HG03175 (cell line): ENCODE data around the gene TAS2R16.

Experiments used
- ATAC-seq: cut with Tn5 transposase; IDR thresholded peaks from one replicate; pipeline ENCODE4 v1.9.1; 2021; ENCODE audit warnings: mild to moderate bottlenecking, moderate library complexity; ENCODE audit not compliant: unreplicated experiment

Gene TAS2R16, protein sequence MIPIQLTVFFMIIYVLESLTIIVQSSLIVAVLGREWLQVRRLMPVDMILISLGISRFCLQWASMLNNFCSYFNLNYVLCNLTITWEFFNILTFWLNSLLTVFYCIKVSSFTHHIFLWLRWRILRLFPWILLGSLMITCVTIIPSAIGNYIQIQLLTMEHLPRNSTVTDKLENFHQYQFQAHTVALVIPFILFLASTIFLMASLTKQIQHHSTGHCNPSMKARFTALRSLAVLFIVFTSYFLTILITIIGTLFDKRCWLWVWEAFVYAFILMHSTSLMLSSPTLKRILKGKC

DNA sequence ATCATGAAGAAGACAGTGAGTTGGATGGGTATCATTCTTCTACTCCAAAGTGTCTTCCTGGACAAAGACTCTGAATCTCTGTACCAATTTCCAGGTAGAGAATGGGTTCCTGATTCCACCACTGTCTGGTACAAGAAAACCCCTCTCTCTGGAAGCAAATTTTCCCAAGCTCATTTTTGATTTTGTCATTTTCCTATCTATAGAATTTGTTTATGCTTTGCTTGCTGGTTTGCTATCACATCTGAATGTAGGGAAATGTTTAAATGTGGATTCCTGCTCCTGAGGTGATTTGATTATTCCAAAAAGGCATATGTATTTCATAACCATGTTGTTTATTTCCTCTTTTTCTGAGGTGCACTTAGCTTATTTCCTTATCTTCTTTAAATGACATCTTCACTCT lies at the start of gene TAS2R16:
Gene TAS2R16 (minus strand): TSS at position 101 of the 400 bp plus-strand sequence. CDS start 66 bp downstream, at position 35.
- no peak for ATAC-seq

DNA sequence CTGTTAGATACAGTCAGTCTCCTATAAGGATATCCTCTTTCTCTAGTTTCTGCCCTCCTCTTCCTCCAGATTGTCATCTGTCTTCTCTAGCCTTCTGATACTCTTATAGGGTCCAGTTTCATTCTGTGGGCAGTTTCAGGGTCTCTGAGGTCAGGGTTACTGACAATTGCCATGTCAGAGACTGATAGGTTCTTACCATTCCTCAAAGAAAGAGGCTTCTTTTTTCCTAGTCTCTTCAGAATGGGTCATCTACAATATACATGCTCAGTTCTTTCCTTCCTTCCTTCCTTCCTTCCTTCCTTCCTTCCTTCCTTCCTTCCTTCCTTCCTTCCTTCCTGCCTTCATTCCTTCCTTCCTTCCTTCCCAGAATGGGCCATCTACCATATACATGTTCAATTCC lies 48.1 kb upstream of the TAS2R16 start:
- ATAC-seq, result no peak

DNA sequence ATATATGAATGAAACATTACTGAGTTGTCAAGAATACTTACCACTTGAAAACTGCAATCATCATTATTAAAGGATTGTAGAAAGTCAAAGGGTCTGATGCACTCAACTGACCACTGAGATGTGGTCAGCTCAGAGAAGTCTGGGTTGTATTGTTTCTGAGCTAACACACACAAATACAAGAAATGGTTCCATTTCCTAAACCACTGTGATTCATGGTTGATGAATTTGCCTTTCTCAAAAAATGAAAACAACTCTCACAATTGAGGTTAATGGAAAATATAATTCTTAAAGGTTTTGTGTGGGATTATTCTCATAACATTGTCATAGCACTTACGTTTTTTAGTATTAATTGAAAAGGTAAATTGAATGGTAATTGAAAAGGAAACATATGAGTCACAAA lies 45.6 kb upstream of the TAS2R16 start:
- no peak for ATAC-seq

DNA sequence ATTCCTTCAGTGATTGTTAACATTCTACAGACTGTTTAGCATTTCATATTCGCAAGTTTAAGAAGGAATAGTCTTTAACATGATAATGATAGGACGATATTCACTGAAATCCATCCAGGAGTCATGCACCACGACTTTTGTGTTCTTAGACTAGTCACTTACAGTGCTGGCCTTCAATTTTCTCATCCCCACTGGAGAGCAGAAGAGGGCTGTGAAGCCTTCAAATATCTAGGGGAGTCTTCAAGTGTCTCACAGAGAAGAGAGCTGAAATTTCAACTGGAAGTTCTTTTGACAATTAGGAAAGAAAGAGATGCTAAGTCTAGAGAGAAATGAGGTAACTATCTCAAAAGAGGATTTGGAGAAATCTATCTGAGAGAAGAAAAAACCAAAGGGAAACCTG lies 43.8 kb upstream of the TAS2R16 start:
- ATAC-seq, result no peak

DNA sequence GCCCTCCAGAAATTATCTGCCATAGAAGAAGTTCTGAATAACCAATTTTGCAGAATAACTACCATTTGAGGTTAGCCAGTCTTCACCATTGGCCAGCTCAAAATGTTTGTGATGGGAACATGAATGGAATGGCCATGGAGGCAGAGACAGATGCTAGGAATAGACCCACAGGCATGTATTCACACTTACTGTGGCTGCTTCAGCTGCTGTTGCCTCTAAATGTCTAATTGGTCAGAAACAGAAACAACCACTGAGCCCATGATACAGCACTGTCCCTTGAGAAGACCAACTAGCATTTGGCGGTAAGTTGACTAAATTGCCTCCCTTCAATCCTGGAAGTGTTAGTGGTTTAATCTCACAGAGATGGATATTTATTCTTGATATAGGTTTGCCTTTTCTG lies 38.6 kb upstream of the TAS2R16 start:
- ATAC-seq, result no peak

DNA sequence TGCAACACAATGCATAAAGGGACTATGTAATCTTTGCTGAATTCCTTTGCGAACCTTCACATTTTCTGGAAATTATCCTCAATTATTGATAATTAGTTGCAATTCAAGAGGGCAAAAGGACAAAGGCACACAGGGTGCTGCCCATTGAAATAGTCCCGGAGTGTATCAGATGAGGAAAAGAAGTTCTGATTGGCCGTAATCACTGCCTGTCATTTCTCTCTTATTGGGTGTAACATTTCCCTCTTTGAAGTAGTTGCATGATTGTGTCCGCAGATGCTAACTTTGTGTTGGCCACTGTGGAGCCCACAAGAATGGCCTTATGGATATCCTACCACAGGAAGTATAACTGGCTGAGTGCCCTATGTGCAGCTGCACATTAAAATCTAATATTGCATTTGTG lies 35.1 kb upstream of the TAS2R16 start:
- ATAC-seq, result no peak

DNA sequence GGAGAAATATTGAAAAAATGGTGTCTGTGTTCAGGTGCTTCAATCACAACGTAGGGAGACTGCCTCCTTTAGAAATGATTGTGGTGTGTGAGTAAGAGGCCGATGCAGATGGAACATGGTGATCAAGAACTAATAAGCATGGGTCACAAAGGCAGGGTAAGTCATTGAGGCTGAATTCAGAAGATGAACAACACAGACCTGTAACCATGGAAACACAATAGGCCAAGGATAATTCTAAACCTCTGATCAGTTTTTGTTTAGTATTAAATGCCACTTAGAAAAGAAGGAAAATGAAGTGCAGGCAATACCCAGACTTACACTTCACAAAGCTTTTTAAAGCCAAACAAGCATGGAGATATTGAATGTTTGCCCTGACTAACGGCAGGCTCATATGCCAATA lies 32.8 kb upstream of the TAS2R16 start:
- ATAC-seq, result no peak

DNA sequence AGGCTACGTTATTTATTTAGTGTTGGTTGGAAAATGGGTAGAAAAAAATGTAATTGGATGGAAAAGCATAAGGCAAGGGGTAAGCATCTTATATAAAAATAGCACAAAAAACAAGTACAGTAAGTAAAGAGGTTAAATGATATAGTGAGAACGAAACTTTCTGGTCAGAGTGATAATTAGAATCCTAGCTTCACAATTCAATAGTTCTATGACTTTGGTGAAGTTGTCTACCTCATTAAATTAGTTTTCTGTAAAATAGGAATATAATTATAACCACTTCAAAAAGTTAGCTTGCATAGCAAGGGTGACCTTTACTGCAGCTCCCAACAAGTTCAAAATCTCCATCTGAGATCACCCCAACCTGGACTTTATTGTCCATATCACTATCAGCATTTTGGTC lies 30.8 kb upstream of the TAS2R16 start:
- ATAC-seq, result no peak

DNA sequence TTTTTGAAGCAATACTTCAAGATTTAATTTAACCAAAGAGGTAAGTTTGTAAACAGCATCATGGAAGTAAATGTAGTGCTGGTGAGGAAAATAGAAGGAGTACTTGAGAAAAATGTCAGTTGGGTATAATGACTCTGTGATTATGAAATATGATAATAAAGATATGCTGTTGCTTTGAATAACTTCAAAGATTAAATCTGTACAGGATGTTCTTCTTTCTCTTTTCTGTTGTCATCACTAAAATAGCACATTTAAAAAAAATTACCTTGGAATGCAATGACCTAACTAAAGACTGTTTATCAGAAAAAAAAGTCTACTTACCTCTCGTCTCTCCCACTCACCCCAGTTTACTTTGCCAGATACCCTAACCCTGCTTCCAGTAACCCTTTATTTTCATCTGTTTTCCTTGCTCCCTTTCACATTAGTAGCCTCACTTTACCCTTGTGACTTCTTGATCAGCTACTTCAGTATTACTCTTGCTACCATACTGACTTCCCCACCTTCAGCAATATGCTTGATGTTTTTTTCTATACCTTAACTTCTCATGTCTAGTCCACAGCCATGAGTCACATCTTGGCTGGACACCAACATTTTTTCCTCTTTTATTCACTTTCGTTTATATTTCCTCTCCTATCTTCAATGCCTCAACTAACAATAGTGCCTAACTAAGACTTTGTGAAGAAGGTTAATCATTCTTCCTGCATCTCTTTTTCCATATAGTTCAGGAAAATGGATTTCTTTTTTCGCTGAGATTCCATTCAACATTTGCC lies 29.7 kb upstream of the TAS2R16 start:
- no peak for ATAC-seq

DNA sequence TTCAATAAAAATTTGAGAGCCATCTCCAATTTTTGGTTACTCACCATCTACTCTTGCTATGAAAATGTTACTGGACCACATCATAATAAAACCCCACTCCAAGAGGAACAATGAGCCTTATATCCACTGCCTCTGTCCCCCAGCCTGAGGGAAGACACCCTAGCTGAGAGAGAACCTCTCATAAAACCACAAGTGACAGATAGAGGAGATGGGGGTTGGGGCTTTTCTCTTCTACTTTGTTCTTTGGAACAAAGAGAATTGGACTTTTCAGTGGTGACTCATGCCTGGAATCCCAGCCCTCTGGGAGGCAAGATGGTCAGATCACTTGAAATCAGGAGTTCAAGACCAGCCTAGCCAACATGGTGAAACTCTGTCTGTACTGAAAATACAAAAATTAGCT lies 27.6 kb upstream of the TAS2R16 start:
- ATAC-seq, result no peak

DNA sequence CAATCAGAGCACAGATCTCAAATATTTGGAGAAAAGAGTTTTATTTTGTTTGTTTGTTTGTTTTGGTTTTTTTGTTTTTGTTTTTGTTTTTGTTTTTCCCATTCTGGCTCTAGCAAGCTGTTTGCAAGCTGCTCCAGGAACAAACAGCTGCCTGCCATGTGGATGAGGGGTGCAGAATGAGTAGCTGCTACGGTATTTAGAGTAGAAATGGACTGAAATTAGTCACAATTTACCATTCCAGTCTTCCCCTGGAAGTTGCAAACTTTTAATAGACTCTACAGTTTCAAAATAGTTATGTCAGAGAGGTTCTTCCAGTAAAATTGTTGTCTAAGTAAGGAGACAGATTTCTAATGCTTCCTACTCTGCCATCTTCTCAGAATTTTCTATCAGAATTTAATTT lies 27.1 kb upstream of the TAS2R16 start:
- ATAC-seq, result no peak

DNA sequence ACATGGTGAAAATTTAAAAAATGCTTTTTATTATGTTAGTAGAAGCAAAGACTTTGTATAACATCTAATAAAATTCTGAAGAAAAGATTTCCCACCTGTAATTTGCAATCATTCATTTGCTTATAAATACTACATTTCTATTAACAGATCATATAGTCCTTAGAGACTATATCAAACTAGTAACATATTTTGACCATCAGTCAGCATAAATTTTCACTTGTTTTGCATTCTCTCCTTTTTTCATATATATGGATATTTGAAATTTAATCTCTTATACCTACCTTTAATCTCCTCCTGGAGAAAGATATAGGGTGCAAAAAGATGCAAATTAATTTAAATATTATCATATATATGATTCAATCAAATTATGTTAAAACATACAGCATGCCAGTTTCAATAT lies 16.9 kb upstream of the TAS2R16 start:
- ATAC-seq, result no peak

DNA sequence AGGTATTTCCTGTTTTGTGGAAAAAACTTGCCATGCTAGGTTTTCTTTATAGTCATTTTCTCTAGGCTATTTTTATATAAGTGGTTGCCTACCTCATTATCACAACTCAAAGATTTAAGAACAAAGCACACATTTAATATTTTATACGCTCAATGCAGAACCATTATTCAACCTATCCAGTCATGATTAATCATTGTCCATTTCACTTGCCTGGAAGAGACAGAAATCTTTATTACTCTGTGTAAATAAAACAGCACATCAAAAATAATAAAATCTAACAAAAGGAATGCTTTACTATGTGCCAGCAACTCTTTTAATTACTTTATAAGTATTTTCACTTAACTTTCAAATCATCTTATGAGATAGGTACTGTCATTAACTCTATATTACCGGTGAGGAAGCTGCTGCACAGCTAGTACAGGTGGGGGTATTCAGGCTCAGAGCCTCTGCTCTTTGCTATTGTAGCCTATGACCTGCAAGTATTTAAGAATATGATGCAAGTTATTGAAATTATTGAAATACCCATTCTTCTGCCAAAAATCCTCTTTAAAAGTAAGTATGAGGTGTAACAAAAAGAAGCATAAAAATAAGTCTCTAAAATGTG lies 16.4 kb upstream of the TAS2R16 start:
- no peak for ATAC-seq

DNA sequence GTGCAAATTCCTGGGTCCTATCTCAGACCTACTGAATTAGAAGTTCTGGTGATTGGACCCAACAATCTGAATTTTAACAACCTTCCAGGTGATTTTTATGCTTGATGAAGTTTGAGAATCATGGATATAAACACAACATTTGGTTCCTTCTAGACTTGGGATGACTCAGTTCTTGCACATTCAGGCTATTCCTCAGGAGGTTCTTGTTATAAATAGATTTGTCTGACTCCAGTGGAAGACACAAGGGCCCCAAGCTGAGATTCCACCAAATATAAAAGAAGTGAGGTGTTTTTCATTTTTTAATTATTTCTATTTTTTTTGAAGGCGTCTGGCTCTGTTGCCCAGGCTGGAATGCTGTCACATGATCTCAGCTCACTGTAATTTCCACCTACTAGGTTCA lies 9.4 kb upstream of the TAS2R16 start:
- ATAC-seq, result no peak

DNA sequence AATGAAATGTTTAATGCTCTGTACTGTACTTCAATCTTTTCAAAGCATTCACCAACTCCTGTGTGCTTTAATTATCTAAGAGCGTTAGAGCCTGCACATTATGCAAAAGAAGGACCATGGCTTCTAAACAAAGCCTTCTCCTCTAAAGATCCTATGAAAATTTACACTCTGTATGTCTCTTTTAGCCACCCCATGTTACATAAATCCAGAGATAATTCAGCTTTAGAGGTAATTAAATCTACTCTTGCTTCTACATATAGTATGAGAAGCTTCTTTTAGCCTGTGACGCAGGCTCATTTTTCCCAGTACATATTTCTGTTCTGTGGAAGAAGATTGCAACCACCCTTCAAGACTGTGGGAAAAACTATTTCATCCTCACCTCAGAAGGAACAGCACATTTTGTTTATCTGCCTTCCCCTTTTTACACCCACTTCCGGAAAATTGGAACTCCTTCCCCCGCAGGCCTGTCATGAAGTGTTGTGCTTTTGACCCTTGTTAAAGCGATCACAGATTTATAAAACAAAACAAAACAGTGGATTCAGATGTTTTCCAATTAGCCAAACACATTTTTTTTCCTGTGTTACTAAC lies 8.1 kb upstream of the TAS2R16 start:
- no peak for ATAC-seq

DNA sequence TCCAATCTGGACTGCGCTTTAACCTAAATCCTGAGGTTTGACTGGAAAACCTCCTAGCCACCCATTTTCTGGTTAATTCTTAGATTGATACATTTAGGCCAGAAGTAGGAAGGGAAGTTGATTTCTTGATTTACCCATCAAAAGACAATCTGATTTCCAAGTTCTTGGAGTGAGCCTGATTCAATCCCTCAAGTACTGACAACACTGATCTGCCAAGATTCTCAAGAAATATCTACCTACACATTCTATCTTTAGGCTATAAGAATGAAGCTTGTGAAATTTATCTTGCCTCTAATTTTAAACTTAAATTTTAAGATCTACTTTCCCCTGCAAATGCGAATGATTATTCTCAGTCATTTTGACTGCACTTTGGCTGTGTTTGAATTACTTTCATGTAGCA lies 5.9 kb downstream of the TAS2R16 start:
- no peak for ATAC-seq

DNA sequence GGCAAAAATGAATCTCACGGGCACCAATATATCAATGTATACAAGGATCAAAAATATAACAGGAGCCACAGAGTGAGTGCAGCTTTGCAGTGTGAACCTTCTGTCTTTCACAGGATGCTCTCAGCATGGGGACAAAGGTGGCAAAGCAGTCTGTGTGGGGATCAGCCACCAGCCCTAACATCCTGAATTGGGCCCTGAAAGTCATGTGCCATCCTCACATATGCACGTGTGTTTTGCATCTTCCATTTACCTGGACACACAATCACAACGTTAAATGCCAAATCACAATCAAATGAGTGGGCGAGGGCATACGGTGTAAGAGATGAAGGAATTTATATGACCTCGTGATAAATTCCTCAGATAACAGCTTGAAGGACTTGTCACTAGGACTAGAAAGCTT lies 6.5 kb downstream of the TAS2R16 start:
- ATAC-seq, result no peak

DNA sequence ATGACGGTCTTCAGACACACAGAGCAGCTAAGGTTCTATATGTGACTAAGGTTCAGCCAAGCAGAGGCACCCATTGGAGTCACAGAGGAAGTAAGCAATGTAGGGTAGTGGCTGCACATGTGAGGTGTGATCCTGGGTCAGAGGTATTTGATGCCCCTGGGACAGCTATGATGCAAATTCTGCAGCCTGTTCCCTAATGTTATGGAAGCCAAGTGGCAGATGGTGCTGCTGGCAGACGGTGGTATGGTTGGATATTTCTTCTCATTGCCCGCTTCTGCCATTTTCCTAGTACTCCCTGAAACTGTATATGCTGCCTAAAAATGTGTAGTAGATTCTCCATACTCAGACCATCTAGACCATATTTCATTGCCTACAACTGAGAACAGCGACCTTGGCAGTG lies 7.2 kb downstream of the TAS2R16 start:
- ATAC-seq, result no peak

DNA sequence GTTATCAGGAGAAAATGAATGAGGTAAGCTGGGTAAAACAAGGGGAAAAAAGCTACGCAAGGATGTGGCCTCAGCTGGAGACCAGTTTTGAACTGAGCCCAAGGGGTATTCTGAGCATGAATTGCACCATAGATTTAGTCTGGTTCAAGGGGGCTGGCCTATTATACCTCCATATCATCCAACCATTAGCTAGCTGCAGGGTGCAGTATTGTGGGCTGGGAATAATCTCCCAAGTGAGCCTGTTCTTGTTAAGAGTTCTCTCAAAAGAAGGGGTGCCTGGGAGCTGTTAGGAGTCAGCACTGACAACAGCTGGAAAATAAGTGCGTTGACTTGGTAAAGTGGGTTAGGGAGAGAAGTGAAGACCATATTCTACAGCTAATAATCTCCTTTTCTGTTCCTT lies 8.0 kb downstream of the TAS2R16 start:
- ATAC-seq, result no peak

DNA sequence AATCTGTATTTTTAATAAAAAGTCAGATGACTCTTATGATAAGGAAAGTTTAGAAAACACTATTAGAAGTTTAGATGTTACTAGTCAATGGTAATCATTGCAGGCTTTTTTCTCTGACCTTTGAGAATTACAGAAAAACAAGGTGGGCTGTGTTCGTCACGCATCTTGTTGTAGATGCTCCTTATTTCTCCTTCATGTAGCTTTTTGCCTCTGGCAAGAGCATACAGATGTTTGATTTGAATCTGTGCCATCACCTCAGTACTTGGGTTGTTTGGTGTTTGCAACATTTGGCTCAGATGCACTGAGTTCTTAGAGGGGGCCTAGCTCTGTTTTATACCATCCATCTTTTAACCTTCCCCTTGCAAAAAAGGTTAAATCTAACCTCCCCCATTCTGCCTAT lies 11.5 kb downstream of the TAS2R16 start:
- no peak for ATAC-seq

DNA sequence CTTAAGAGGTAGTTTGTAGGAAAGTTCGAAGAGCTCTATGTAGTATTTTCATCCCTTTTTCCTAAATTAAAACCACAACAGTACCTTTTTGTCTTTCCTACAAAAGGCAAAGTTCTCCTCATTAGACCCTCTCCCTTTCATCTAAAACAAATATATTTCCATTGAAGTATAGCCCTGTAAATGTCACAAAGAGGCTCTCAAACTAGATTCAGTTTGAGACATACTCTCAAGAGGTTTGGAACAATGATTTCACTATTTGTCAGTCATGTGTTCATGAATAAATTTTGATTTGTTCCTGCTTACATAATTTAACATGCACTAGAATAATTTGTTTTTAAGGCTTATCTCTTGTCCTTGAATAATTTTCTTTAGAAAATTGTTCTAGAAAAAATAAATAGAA lies 12.2 kb downstream of the TAS2R16 start:
- no peak for ATAC-seq

DNA sequence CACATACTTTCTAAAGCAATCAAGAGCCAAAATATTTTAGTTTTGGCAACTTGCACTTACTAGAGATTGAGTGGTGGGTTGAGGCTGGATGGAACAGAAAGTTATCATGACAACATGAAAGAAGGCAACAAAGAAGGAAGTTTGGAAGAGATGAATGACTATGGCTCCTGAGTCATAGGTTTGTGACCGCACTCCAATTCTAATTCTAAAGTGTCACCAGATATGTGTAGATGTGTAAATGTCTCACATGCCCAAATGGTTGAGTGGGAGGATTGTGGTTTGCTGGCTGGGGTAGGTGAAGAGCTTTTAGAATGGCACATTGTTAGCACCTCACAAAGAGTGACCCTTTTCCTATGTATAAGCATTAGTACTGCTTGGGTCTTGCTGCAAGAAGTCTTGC lies 20.2 kb downstream of the TAS2R16 start:
- ATAC-seq, result no peak
